Vagina (tissue), 2 donors: ENCODE results near the gene MUCL3.
"Not testable (repeated sequence)": the region's sequence is repeated elsewhere in the genome, so short reads cannot be mapped to it uniquely, and the experiment has no call there.

ENCODE experiments used
- POLR2A ChIP-seq, 2 donors: fragments of 450-650 bp; IDR thresholded peaks; one replicate each; pipeline ENCODE4 v1.6.1; 2017; ENCODE audit warnings: antibody characterized with exemption in 2 of 2, mild to moderate bottlenecking in 2 of 2, moderate library complexity in 2 of 2
- POLR2AphosphoS5 ChIP-seq, 2 donors: sonication (generic); formaldehyde crosslinking; IDR thresholded peaks; one replicate each; pipeline ENCODE4 v1.9.0; 2017; ENCODE audit warnings: antibody characterized with exemption in 2 of 2, mild to moderate bottlenecking in 2 of 2, low read depth in 1 of 2; ENCODE audit not compliant: insufficient read depth in 1 of 2
- TF ChIP-seq, protein P1 (sequence below), 3 experiments: fragments of 450-650 bp in 2 of 3; fragments of 200-600 bp in 1 of 3; sonication (generic) in 1 of 3; IDR thresholded peaks; one replicate each; pipeline ENCODE4 v1.5.1; 2017 to 2019; ENCODE audit warnings: antibody characterized with exemption in 3 of 3, mild to moderate bottlenecking in 2 of 3, moderate library complexity in 2 of 3

DNA sequence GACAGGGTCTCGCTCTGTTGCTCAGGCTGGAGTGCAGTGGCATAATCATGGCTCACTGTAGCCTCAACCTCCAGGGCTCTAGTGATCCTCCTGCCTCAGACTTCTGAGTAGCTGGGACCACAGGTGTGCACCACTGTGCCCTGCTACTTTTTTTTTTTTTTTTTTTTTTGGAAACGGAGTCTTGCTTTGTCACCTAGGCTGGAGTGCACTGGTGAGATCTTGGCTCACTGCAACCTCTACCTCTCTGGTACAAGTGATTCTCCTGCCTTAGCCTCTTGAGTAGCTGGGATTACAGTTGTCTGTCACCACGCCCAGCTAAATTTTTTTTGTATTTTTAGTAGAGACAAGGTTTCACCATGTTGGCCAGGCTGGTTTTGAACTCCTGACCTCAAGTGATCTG lies 13.7 kb upstream of the MUCL3 start:
- TF ChIP-seq, protein P1, sequence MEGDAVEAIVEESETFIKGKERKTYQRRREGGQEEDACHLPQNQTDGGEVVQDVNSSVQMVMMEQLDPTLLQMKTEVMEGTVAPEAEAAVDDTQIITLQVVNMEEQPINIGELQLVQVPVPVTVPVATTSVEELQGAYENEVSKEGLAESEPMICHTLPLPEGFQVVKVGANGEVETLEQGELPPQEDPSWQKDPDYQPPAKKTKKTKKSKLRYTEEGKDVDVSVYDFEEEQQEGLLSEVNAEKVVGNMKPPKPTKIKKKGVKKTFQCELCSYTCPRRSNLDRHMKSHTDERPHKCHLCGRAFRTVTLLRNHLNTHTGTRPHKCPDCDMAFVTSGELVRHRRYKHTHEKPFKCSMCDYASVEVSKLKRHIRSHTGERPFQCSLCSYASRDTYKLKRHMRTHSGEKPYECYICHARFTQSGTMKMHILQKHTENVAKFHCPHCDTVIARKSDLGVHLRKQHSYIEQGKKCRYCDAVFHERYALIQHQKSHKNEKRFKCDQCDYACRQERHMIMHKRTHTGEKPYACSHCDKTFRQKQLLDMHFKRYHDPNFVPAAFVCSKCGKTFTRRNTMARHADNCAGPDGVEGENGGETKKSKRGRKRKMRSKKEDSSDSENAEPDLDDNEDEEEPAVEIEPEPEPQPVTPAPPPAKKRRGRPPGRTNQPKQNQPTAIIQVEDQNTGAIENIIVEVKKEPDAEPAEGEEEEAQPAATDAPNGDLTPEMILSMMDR (IDR thresholded peaks at IDR 0.05) = not testable (repeated sequence)
- TF ChIP-seq POLR2A (IDR thresholded peaks at IDR 0.05) = not testable (repeated sequence)
- TF ChIP-seq POLR2AphosphoS5 (IDR thresholded peaks at IDR 0.05; ENCODE audit: insufficient read depth in 1 of 2, low read depth in 1 of 2) = peak in 1 of 2 donors; percentile 5
